GM21786 (cell line): ENCODE results near the gene TMEM86B.

Source experiments
- ATAC-seq: cut with Tn5 transposase; IDR thresholded peaks from one replicate; pipeline ENCODE4 v1.9.1; 2021; ENCODE audit not compliant: unreplicated experiment

TMEM86B gene

DNA sequence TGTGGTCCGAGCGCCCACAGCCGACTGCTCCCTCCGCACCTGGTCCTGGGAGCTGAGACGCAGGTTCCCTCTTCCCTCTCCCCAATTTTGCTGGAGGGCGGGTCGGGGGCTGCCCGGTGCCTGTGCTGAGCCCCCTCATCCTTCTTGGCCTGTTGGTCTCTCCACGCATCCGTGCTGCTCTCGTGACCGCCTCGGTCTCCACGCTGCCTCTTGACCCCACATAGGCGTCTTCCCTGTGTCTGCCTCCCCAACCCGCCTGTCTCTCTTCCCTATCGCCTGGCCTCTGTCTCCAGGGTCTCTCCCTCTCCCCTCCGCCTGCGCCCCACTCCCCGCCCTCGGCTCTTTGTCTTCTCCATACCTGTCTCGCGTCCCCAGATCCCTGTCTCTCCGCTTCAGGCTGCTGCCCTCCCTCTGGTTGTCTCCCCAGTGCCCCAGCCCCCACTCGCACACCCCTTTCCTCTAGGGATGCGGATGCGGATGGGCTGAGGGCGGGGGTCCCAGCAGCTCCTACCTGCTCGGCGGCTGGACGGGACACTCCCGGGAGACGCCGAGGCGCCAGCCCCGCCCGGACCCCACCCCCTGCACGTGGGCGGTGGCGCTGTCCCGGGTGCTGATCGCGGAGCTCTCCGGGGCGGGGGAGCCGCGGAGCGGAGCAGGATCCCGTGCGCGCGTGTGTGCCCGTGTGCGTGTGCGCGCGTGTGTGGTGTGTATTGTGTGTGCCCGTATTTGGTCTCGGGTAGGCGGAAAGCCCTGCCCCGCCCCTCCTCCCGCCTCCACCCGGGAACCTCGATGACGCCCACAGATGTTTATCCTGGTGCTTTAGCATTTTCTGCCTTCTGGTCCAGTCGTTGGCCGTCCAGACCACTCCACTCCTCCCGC, 48.7 kb downstream of the TMEM86B start, which contains the start of gene SYT5:
SYT5 (minus strand) TSS at position 684 of the 879 bp plus-strand sequence. CDS start 1,248 bp downstream, outside the sequence.
- ATAC-seq: no peak

DNA sequence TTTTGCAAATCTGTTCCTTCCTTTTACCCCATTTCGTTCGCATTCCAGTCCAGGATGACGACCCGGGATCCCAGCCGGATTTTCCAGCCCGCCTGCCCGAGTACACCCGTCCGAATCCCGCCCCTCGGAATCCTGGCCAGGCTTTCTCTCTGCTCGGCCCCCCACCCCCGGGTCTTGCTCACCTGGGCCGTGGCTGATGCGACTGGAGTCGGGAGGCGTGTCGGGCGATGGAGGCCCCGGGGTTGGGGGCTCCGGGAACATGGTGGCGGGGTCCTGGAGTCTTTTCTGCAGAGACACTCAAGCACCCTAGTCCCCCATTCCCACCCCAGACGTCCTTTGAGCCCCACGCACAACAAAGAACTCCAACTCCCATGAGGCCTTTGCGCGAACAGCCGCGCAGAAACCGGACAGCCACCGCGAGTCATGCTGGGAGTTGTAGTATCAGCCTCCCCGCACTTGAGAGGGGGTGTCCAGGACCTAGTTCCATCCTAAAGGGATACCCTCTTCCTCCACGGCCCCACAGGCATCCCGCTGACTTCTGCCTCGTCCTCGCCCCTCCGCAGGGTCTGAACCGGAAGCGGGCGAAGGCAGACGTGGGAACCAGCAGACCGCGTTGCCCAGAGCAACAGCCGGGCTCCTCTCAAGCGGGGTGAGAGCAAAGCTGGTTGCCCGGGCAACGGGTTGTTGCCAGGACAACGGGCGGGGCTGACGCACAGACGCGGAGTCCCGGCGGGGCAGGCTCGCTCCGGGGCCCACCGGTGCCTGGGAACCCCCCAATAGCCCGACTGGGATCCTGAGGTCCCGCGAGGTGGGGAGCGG, 49.6 kb downstream of the TMEM86B start:
- peak; percentile 75 for ATAC-seq
